ENCODE data around the gene FAM3D. TPM values are rescaled to one million over a fixed set of nuclear protein-coding genes. Genes with fewer than 3 reads are reported as not detected.

The FAM3D gene
- total and polyA plus RNA-seq, 9 of the 15 experiments (the other 6 are each of a cell fraction or from before 2014, with no cell fraction given): not detected

DNA sequence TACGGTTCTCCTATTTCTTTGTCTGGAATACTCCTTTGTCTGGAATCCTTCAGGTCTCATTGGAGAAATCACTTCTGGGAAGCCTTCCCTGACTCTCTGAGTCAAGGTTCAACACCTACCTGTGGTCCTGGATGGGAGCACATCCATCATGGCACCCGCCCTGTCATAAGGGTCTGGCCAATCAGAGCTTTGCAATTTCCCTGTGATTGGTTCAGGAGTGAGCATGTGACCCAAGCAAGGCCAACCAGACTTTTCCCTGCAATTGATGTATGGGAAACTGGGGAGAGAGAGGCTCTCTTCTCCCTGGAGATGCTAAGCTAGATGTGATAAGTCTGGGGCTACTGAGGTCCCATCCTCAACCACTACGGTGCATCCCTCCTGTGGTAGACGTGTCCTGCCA, 8.1 kb downstream of the FAM3D start:
- H4K20me1 ChIP-seq (replicated peaks; ENCODE audit: control insufficient read depth, insufficient read depth, low read length): no peaks in the 10 kb centered on the region
- ChIA-PET CTCF (ENCODE audit: low intra/inter-chr PET ratio) (no interaction called here), POLR2A (interaction anchor here (0.7 kb wide), 1 partner anchor 22 kb away, joined by 3 read pairs; no protein-coding TSS in a partner anchor)
- BruUV-seq (replicated peaks): no TSS peak
- H2AFZ ChIP-seq (ENCODE audit: low read depth, low read length): no peak overlapping the region
- 16% methylated on average over 3 of the region's 4 CpGs for WGBS (ENCODE audit: insufficient coverage, low coverage, missing lambda C conversion rate)
- no peaks in the 10 kb centered on the region for H3K36me3 ChIP-seq (ENCODE audit: control insufficient read depth, insufficient read depth, low read length)
- in situ Hi-C loops (cut with MboI) (no loop called here), intact Hi-C loops (cut with micrococcal nuclease) (no loop called here)
- no peaks in the 10 kb centered on the region for H3K4me1 ChIP-seq (replicated peaks in 1 of 2; ENCODE audit: control insufficient read depth in 2 of 2, insufficient read depth in 2 of 2, low read length in 2 of 2)
- no peak for TF ChIP-seq NFATC3 (IDR thresholded peaks at IDR 0.05)
- no peak for TF ChIP-seq STAT5A (IDR thresholded peaks at IDR 0.05; ENCODE audit: borderline replicate concordance, low read length)
- TF ChIP-seq, protein P1, sequence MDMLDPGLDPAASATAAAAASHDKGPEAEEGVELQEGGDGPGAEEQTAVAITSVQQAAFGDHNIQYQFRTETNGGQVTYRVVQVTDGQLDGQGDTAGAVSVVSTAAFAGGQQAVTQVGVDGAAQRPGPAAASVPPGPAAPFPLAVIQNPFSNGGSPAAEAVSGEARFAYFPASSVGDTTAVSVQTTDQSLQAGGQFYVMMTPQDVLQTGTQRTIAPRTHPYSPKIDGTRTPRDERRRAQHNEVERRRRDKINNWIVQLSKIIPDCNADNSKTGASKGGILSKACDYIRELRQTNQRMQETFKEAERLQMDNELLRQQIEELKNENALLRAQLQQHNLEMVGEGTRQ (CRISPR knock-in tag; IDR thresholded peaks at IDR 0.05): peak; percentile 50
- no peak for TF ChIP-seq ZC3H8 (IDR thresholded peaks at IDR 0.05)
- peak; percentile 16 for TF ChIP-seq NFYB (IDR thresholded peaks at IDR 0.05; ENCODE audit: extremely low read depth, insufficient read length)
- no peak for TF ChIP-seq POLR3A (IDR thresholded peaks at IDR 0.05; ENCODE audit: borderline replicate concordance, extremely low read depth, insufficient read depth, insufficient read length)
- TF ChIP-seq ESRRB (CRISPR knock-in tag; IDR thresholded peaks at IDR 0.05; ENCODE audit: borderline replicate concordance): no peak
- no peak for TF ChIP-seq ARID3A (IDR thresholded peaks at IDR 0.05; ENCODE audit: borderline replicate concordance, low read depth, low read length)
- no peak for TF ChIP-seq BACH1 (tag; IDR thresholded peaks at IDR 0.05)
- no peak for TF ChIP-seq CTCFL (IDR thresholded peaks at IDR 0.05; ENCODE audit: borderline replicate concordance, insufficient read depth, low read depth, low read length, poor library complexity, severe bottlenecking)
- TF ChIP-seq, protein P2, sequence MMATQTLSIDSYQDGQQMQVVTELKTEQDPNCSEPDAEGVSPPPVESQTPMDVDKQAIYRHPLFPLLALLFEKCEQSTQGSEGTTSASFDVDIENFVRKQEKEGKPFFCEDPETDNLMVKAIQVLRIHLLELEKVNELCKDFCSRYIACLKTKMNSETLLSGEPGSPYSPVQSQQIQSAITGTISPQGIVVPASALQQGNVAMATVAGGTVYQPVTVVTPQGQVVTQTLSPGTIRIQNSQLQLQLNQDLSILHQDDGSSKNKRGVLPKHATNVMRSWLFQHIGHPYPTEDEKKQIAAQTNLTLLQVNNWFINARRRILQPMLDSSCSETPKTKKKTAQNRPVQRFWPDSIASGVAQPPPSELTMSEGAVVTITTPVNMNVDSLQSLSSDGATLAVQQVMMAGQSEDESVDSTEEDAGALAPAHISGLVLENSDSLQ (IDR thresholded peaks at IDR 0.05): no peak
- TF ChIP-seq LEF1 (IDR thresholded peaks at IDR 0.05): no peak
- DNase-seq (ENCODE audit: extremely low read depth in 1 of 4, low spot score in 3 of 4) (peak in 3 of 4 experiments; percentile 11 to 22 (median 21)), FAIRE-seq (no peak), ATAC-seq (peak; percentile 59; the same call in 1 of the 3 replicates)
- no peak overlapping the region for H3K4me3 ChIP-seq
- no peak overlapping the region for H3K4me2 ChIP-seq (ENCODE audit: insufficient read depth, low read length)
- H3K27ac ChIP-seq (ENCODE audit: extremely low read depth, low read depth, low read length): no peak overlapping the region
- H3K9me1 ChIP-seq (ENCODE audit: control insufficient read depth, insufficient read depth, low read length): no peaks in the 10 kb centered on the region
- H3K27me3 ChIP-seq (ENCODE audit: control insufficient read depth in 2 of 2, insufficient read depth in 2 of 2, low read length in 2 of 2): peaks cover 0 to 8% of the 10 kb centered on the region in 2 experiments; a peak in 1 of 5 replicates
- H3K9ac ChIP-seq (ENCODE audit: insufficient read depth in 1 of 2, low read depth in 2 of 2, low read length in 2 of 2): no peak overlapping the region
- no peaks in the 10 kb centered on the region for H3K9me3 ChIP-seq (replicated peaks; ENCODE audit: control insufficient read depth, insufficient read depth, low read depth, low read length)
- no peaks in the 10 kb centered on the region for H3K79me2 ChIP-seq (ENCODE audit: control insufficient read depth, insufficient read depth, low read length)

Data from K562 (cell line).